Esophagus muscularis mucosa (tissue), 4 donors: ENCODE measurements around the gene DDAH1. TPM values are rescaled to one million over a fixed set of nuclear protein-coding genes. Genes with fewer than 3 reads are reported as not detected.

Experiments
- DNase-seq: peaks from one replicate; pipeline ENCODE4 v3.0.0-alpha.2; 2017; ENCODE audit errors: extremely low spot score
- H3K27ac ChIP-seq, 4 donors: fragments of 200-600 bp; sonication (generic); replicated peaks in 1 of 4; 1 replicate in 3 of 4; 2 replicates in 1 of 4; pipeline ENCODE4 v1.5.1; 2016 to 2019; ENCODE audit warnings: mild to moderate bottlenecking in 1 of 4
- H3K27me3 ChIP-seq, 4 donors: fragments of 200-600 bp; sonication (generic); one replicate each; pipeline versions ENCODE4 v1.5.1 to v1.6.0; 2016 to 2019
- H3K36me3 ChIP-seq, 4 donors: fragments of 200-600 bp; sonication (generic); one replicate each; pipeline ENCODE4 v1.5.1; 2016 to 2019
- H3K4me1 ChIP-seq, 4 donors: fragments of 200-600 bp; sonication (generic); one replicate each; pipeline ENCODE4 v1.5.1; 2016 to 2019
- H3K4me3 ChIP-seq, 4 donors: fragments of 200-600 bp; sonication (generic); 1 replicate in 2 of 4; 2 replicates in 2 of 4; pipeline ENCODE4 v1.5.1; 2016 to 2019; ENCODE audit warnings: mild to moderate bottlenecking in 4 of 4, moderate library complexity in 1 of 4
- H3K9me3 ChIP-seq, 4 donors: fragments of 200-600 bp; sonication (generic); 1 replicate in 3 of 4; 2 replicates in 1 of 4; pipeline ENCODE4 v1.5.1; 2016 to 2019
- CTCF ChIP-seq, 3 experiments: fragments of 200-600 bp in 2 of 3; fragments of 450-650 bp in 1 of 3; sonication (generic) in 2 of 3; IDR thresholded peaks; one replicate each; pipeline ENCODE4 v1.5.1; 2017 to 2019; ENCODE audit warnings: antibody characterized with exemption in 3 of 3, mild to moderate bottlenecking in 2 of 3, moderate library complexity in 1 of 3
- EP300 ChIP-seq: sonication (generic); formaldehyde crosslinking; IDR thresholded peaks from one replicate; pipeline ENCODE4 v1.6.1; 2017; ENCODE audit warnings: antibody characterized with exemption
- POLR2A ChIP-seq: fragments of 450-650 bp; IDR thresholded peaks from one replicate; pipeline ENCODE4 v1.6.1; 2017; ENCODE audit warnings: antibody characterized with exemption, moderate library complexity, mild to moderate bottlenecking, low read depth
- POLR2AphosphoS5 ChIP-seq, 2 donors: sonication (generic); formaldehyde crosslinking; IDR thresholded peaks; one replicate each; pipeline ENCODE4 v1.6.1; 2017; ENCODE audit warnings: antibody characterized with exemption in 2 of 2
- WGBS: methylation state at CpG from one replicate; pipeline ENCODE4 v1.1.5; 2018; 5-methylcytosine and 5-hydroxymethylcytosine counted together
- intact Hi-C: fragments of 100-400 bp; cut with DNase I; formaldehyde crosslinking; loops from one replicate; pipeline ENCODE4 v1.15.1; 2023
- total RNA-seq, 4 donors: library from RNA; depleted of rRNA; stranded (reverse); fragments of >200 nt; gene quantifications; one replicate each; pipeline versions ENCODE4 v1.1.0 to v1.2.1, GENCODE V29; 2016

DDAH1 gene
- total RNA-seq, 4 donors from 2014 or later, result 27.0 to 75.3 (median 38.0) TPM

GRCh38 chr1:85359874-85360721 is 104.9 kb downstream of the DDAH1 start:
- H3K27ac ChIP-seq, result no peak overlapping the region
- TF ChIP-seq POLR2AphosphoS5 (IDR thresholded peaks at IDR 0.05) (no peak), CTCF (IDR thresholded peaks at IDR 0.05) (no peak), EP300 (no peak), POLR2A (no peak)
- H3K9me3 ChIP-seq, result no peaks in the 10 kb centered on the region
- no peak overlapping the region for H3K4me3 ChIP-seq
- WGBS, result 54% methylated on average over 1 of the region's 1 CpG
- no peaks in the 10 kb centered on the region for H3K27me3 ChIP-seq
- no peaks in the 10 kb centered on the region for H3K36me3 ChIP-seq
- intact Hi-C loops, result no loop called here
- no peak for DNase-seq
- H3K4me1 ChIP-seq, result peaks cover 6 to 29% (median 18%) of the 10 kb centered on the region in 4 donors

- no peaks in the 10 kb centered on the region for H3K27me3 ChIP-seq
- TF ChIP-seq POLR2A (no peak), POLR2AphosphoS5 (IDR thresholded peaks at IDR 0.05) (no peak), EP300 (no peak), CTCF (IDR thresholded peaks at IDR 0.05) (no peak)
- WGBS, result 97% methylated on average over 5 of the region's 5 CpGs
- H3K9me3 ChIP-seq, result no peaks in the 10 kb centered on the region
- intact Hi-C loops, result no loop called here
- H3K27ac ChIP-seq, result no peak overlapping the region
- no peak for DNase-seq
- peaks cover 6 to 29% (median 18%) of the 10 kb centered on the region in 4 donors for H3K4me1 ChIP-seq
- H3K36me3 ChIP-seq, result no peaks in the 10 kb centered on the region
- H3K4me3 ChIP-seq, result no peak overlapping the region
Measured at GRCh38 chr1:85358702-85359438, 106.1 kb downstream of the DDAH1 start.

DNA sequence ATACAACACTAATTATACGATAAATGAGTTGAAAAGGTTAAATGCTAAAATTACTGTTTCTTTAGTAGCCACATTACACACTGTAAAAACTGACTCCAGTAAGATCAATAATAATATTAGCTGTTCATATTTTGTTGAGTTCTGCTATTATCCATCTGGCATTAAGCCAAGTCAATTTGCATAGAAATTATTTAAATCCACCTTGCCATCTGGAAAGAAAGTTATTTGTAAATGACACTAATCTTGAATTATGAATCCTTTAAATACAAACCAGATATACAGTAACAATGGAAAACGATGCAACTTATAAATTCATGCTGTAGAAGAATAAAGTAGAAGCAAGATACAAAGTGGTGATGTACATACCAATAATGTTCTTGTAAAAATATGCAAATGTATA is 107.1 kb downstream of the DDAH1 start:
- no peaks in the 10 kb centered on the region for H3K9me3 ChIP-seq
- no peaks in the 10 kb centered on the region for H3K27me3 ChIP-seq
- H3K27ac ChIP-seq, result no peak overlapping the region
- no peaks in the 10 kb centered on the region for H3K36me3 ChIP-seq
- WGBS, result 93% methylated on average over 2 of the region's 2 CpGs
- H3K4me3 ChIP-seq, result no peak overlapping the region
- intact Hi-C loops, result no loop called here
- no peak for TF ChIP-seq POLR2A
- TF ChIP-seq CTCF (IDR thresholded peaks at IDR 0.05), result no peak
- TF ChIP-seq POLR2AphosphoS5 (IDR thresholded peaks at IDR 0.05), result no peak
- no peak for TF ChIP-seq EP300
- peaks cover 6 to 19% (median 18%) of the 10 kb centered on the region in 4 donors for H3K4me1 ChIP-seq
- DNase-seq, result no peak

DNA sequence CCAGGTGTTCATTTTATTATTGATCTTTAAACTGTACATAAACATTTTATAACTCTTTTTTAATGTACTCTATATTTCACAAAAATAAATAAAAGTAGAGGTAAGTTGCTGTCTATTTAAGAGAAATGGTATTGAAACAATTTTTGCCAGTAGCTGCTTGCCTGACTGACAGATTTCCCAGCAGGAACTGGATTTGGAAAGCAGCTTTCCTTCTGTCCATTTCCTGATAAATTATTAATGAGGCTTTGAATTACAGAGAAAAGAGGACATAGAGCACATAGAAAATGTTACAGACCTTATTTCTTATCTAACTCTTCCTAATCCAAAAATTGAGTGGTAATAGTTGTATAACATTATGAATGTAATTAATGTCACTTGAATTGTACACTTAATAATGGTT is 108.8 kb downstream of the DDAH1 start:
- no peak for DNase-seq
- Histone ChIP-seq H3K36me3 (no peaks in the 10 kb centered on the region), H3K27ac (no peak overlapping the region), H3K9me3 (no peaks in the 10 kb centered on the region), H3K27me3 (no peaks in the 10 kb centered on the region), H3K4me3 (no peak overlapping the region), H3K4me1 (peaks cover 6 to 16% (median 15%) of the 10 kb centered on the region in 4 donors)
- no peak for TF ChIP-seq EP300
- no peak for TF ChIP-seq CTCF (IDR thresholded peaks at IDR 0.05)
- TF ChIP-seq POLR2A, result no peak
- no peak for TF ChIP-seq POLR2AphosphoS5 (IDR thresholded peaks at IDR 0.05)
- intact Hi-C loops, result no loop called here
